Upper lobe of left lung (tissue), 6 donors: ENCODE results near the gene OR4D6. TPM values are rescaled to one million over a fixed set of nuclear protein-coding genes. Genes with fewer than 3 reads are reported as not detected.
"Not testable (repeated sequence)": the region's sequence is repeated elsewhere in the genome, so short reads cannot be mapped to it uniquely, and the experiment has no call there.

Experiments
- ATAC-seq, 2 donors: fragments of 200-7000 bp; cut with Tn5 transposase; one replicate each; pipeline ENCODE4 v1.9.1; 2022; ENCODE audit warnings: mild to moderate bottlenecking in 2 of 2, moderate library complexity in 2 of 2; ENCODE audit not compliant: low FRiP score in 2 of 2
- DNase-seq, 2 donors: peaks; one replicate each; pipeline ENCODE4 v3.0.0-alpha.2; 2019 to 2020
- H3K27ac ChIP-seq, 4 donors: fragments of 200-600 bp; sonication (generic); one replicate each; pipeline ENCODE4 v1.5.1; 2016 to 2019
- H3K27me3 ChIP-seq, 4 donors: fragments of 200-600 bp; sonication (generic); one replicate each; pipeline ENCODE4 v1.5.1; 2017 to 2019
- H3K36me3 ChIP-seq, 4 donors: fragments of 200-600 bp; sonication (generic); one replicate each; pipeline ENCODE4 v1.5.1; 2016 to 2019
- H3K4me1 ChIP-seq, 4 donors: fragments of 200-600 bp; sonication (generic); one replicate each; pipeline ENCODE4 v1.5.1; 2018 to 2019
- H3K4me3 ChIP-seq, 4 donors: fragments of 200-600 bp; sonication (generic); one replicate each; pipeline ENCODE4 v1.5.1; 2017 to 2019; ENCODE audit warnings: mild to moderate bottlenecking in 2 of 4, moderate library complexity in 1 of 4
- H3K9me3 ChIP-seq, 4 donors: fragments of 200-600 bp; sonication (generic); one replicate each; pipeline ENCODE4 v1.5.1; 2018 to 2019
- CTCF ChIP-seq, 6 experiments: fragments of 450-650 bp in 4 of 6; fragments of 200-600 bp in 2 of 6; sonication (generic) in 2 of 6; IDR thresholded peaks; one replicate each; pipeline ENCODE4 v1.5.1; 2016 to 2019; ENCODE audit warnings: antibody characterized with exemption in 6 of 6
- EP300 ChIP-seq, 4 donors: sonication (generic); formaldehyde crosslinking; IDR thresholded peaks; one replicate each; pipeline ENCODE4 v1.5.1; 2017; ENCODE audit warnings: antibody characterized with exemption in 4 of 4, control low read depth in 2 of 4
- POLR2A ChIP-seq, 4 donors: fragments of 450-650 bp; IDR thresholded peaks; one replicate each; pipeline ENCODE4 v1.5.1; 2016 to 2017; ENCODE audit warnings: antibody characterized with exemption in 4 of 4, mild to moderate bottlenecking in 2 of 4
- POLR2AphosphoS5 ChIP-seq, 2 donors: sonication (generic); formaldehyde crosslinking; IDR thresholded peaks; one replicate each; pipeline ENCODE4 v1.5.1; 2017; ENCODE audit warnings: antibody characterized with exemption in 2 of 2
- WGBS, 2 donors: methylation state at CpG; one replicate each; pipeline ENCODE4 v1.1.5; 2017 to 2018; 5-methylcytosine and 5-hydroxymethylcytosine counted together
- total RNA-seq, 6 donors: library from RNA; depleted of rRNA in 4 of 6; stranded (reverse); fragments of >200 nt in 4 of 6; gene quantifications; one replicate each; pipeline versions ENCODE4 v1.1.0 to v1.2.1, GENCODE V29; 2016 to 2021
- donor health status: DM: no; HTN: no; CAD: no; lungs with moderate emphysema.
- donor health status: DM: no; HTN: yes; CAD: no; lungs with severe emphysema.

OR4D6 gene
- total RNA-seq, 6 donors from 2014 or later: not detected

DNA sequence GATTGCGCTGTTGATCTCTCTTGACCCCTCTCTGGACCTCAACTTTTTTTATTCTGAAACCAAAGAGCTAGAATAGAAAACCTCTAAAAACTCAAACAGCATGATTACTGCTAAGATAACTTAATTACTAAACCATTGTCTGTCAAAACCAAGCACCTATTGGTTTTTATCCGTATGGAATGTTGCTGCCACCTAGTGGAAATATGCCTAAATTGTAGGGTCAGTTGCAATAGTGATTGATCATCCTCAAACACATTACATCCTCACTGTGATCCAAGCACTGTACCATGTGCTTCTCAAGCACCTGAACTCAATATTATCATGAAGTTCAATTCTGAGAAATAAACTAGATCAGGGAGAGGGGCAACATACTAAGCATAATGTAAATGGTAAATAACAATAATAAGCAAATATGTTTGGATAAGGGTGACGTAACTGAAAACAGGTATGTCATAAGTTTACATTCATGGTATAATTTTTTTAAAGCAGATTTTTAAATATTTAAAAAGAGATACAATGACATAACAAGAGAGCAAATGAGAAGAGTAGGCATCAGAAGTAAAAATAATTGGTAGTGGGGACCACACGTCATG, 26.7 kb upstream of the OR4D6 start:
- H3K4me1 ChIP-seq: no peaks in the 10 kb centered on the region
- DNase-seq (no peak), ATAC-seq (no peak)
- TF ChIP-seq CTCF (IDR thresholded peaks at IDR 0.05): peak; percentile 47 to 74 (median 68)
- TF ChIP-seq EP300 (IDR thresholded peaks at IDR 0.05): no peak
- no peak for TF ChIP-seq POLR2AphosphoS5 (IDR thresholded peaks at IDR 0.05)
- H3K4me3 ChIP-seq: no peak overlapping the region
- H3K9me3 ChIP-seq: no peaks in the 10 kb centered on the region
- H3K27ac ChIP-seq: no peak overlapping the region
- H3K36me3 ChIP-seq: no peaks in the 10 kb centered on the region
- WGBS, 2 donors: 64 to 67% methylated on average over 4 of the region's 4 CpGs
- H3K27me3 ChIP-seq: no peaks in the 10 kb centered on the region

- ATAC-seq: no peak
- no peak for DNase-seq
- no peak within 1 kb of the TSS for H3K27ac ChIP-seq
- H3K27me3 ChIP-seq: no peaks in the 10 kb centered on the region
- H3K9me3 ChIP-seq: no peaks in the 10 kb centered on the region
- TF ChIP-seq POLR2AphosphoS5 (IDR thresholded peaks at IDR 0.05) (no peak), POLR2A (IDR thresholded peaks at IDR 0.05) (no peak), EP300 (IDR thresholded peaks at IDR 0.05) (no peak), CTCF (IDR thresholded peaks at IDR 0.05) (no peak)
- no peaks in the 10 kb centered on the region for H3K36me3 ChIP-seq
- WGBS, 2 donors: 80 to 83% methylated on average over 3 of the region's 3 CpGs
- no peak within 1 kb of the TSS for H3K4me3 ChIP-seq
- H3K4me1 ChIP-seq: no peaks in the 10 kb centered on the region
These were observed 20.6 kb upstream of the OR4D6 start, which contains the start of gene OR5A1 for GRCh38 chr11:59436169-59436568. TSS of gene OR5A1 (plus strand) at chr11:59436469. CDS start at chr11:59443169, 6,700 bp downstream.

- 86% methylated on average over 7 of the region's 7 CpGs for WGBS, 2 donors
- ATAC-seq (no peak), DNase-seq (no peak)
- Histone ChIP-seq H3K4me1 (no peaks in the 10 kb centered on the region), H3K9me3 (no peaks in the 10 kb centered on the region), H3K36me3 (no peaks in the 10 kb centered on the region), H3K27ac (no peak overlapping the region), H3K27me3 (no peaks in the 10 kb centered on the region), H3K4me3 (no peak overlapping the region)
- no peak for TF ChIP-seq CTCF (IDR thresholded peaks at IDR 0.05)
- no peak for TF ChIP-seq POLR2A (IDR thresholded peaks at IDR 0.05)
- TF ChIP-seq POLR2AphosphoS5 (IDR thresholded peaks at IDR 0.05): no peak
- no peak for TF ChIP-seq EP300 (IDR thresholded peaks at IDR 0.05)
These were observed 19.0 kb upstream of the OR4D6 start for GRCh38 chr11:59437770-59438169.

- not testable (repeated sequence) for H3K9me3 ChIP-seq, H3K4me1 ChIP-seq, H3K27ac ChIP-seq, ATAC-seq, H3K4me3 ChIP-seq, DNase-seq, H3K27me3 ChIP-seq, H3K36me3 ChIP-seq
- 93 to 100% methylated on average over 1 of the region's 1 CpG for WGBS, 2 donors
These were observed 11.1 kb upstream of the OR4D6 start for GRCh38 chr11:59445624-59446023.

GRCh38 chr11:59448484-59448883, 8.3 kb upstream of the OR4D6 start:
- Histone ChIP-seq H3K4me3 (no peak overlapping the region), H3K9me3 (no peaks in the 10 kb centered on the region), H3K27me3 (no peaks in the 10 kb centered on the region), H3K4me1 (no peaks in the 10 kb centered on the region), H3K27ac (no peak overlapping the region), H3K36me3 (no peaks in the 10 kb centered on the region)
- TF ChIP-seq POLR2A (IDR thresholded peaks at IDR 0.05) (no peak), CTCF (IDR thresholded peaks at IDR 0.05) (no peak), POLR2AphosphoS5 (IDR thresholded peaks at IDR 0.05) (no peak), EP300 (IDR thresholded peaks at IDR 0.05) (no peak)
- WGBS, 2 donors: 77 to 91% methylated on average over 2 of the region's 2 CpGs
- no peak for ATAC-seq
- no peak for DNase-seq
